Smooth muscle cell (in vitro differentiated cells): ENCODE data around the gene COMTD1. TPM values are rescaled to one million over a fixed set of nuclear protein-coding genes. Genes with fewer than 3 reads are reported as not detected.

Experiments used
- DNase-seq: peaks from one replicate; lab custom pipeline; 2025; ENCODE audit not compliant: unreplicated experiment; lab: John Stamatoyannopoulos, UW
- H2AFZ ChIP-seq: fragments of 200-600 bp; sonication (generic); 2 replicates; pipeline ENCODE4 v1.6.0; 2016; ENCODE audit warnings: antibody characterized with exemption, low read depth, mild to moderate bottlenecking
- H3F3A ChIP-seq: fragments of 200-600 bp; sonication (generic); 2 replicates; pipeline ENCODE4 v1.6.0; 2017; ENCODE audit warnings: antibody characterized with exemption, low read depth
- H3K27ac ChIP-seq: fragments of 200-600 bp; sonication (generic); 2 replicates; pipeline ENCODE4 v1.5.1; 2016; ENCODE audit warnings: low read depth, mild to moderate bottlenecking
- H3K27me3 ChIP-seq: fragments of 200-600 bp; sonication (generic); 2 replicates; pipeline ENCODE4 v1.6.1; 2016; ENCODE audit warnings: low read depth, mild to moderate bottlenecking
- H3K36me3 ChIP-seq: fragments of 200-600 bp; sonication (generic); 2 replicates; pipeline ENCODE4 v1.5.1; 2016; ENCODE audit warnings: low read depth
- H3K4me1 ChIP-seq: fragments of 200-600 bp; sonication (generic); 2 replicates; pipeline ENCODE4 v1.5.1; 2016; ENCODE audit warnings: low read depth
- H3K4me2 ChIP-seq: fragments of 200-600 bp; sonication (generic); 2 replicates; pipeline ENCODE4 v1.6.0; 2016; ENCODE audit warnings: mild to moderate bottlenecking
- H3K4me3 ChIP-seq: fragments of 200-600 bp; sonication (generic); 2 replicates; pipeline ENCODE4 v1.5.1; 2016; ENCODE audit warnings: mild to moderate bottlenecking
- H3K79me2 ChIP-seq: fragments of 200-600 bp; sonication (generic); 2 replicates; pipeline ENCODE4 v1.6.0; 2016; ENCODE audit warnings: low read depth, mild to moderate bottlenecking
- H3K9ac ChIP-seq: fragments of 200-600 bp; sonication (generic); 2 replicates; pipeline ENCODE4 v1.6.0; 2016; ENCODE audit warnings: low read depth
- H3K9me3 ChIP-seq: fragments of 200-600 bp; sonication (generic); replicated peaks from 2 replicates; pipeline ENCODE4 v1.5.1; 2016; ENCODE audit warnings: low read depth
- H4K20me1 ChIP-seq: fragments of 200-600 bp; sonication (generic); 2 replicates; pipeline ENCODE4 v1.6.0; 2016; ENCODE audit warnings: low read depth
- WGBS: methylation state at CpG from one replicate; pipeline ENCODE4 v1.1.7; 2016; ENCODE audit warnings: low lambda C conversion rate; 5-methylcytosine and 5-hydroxymethylcytosine counted together
- polyA plus RNA-seq: library from polyadenylated mRNA; unstranded; fragments of >200 nt; fragmentation: Nextera tagmentation; extraction: Ambion mirVana; gene quantifications from 2 replicates; pipeline ENCODE4 v1.2.1, GENCODE V29; 2016
- total RNA-seq: library from RNA; depleted of rRNA; stranded (reverse); fragments of >200 nt; gene quantifications from 2 replicates; pipeline ENCODE4 v1.2.3, GENCODE V29; 2014
- TF ChIP-seq, protein P1 (sequence below): fragments of 200-600 bp; sonication (generic); IDR thresholded peaks from 2 replicates; pipeline ENCODE4 v1.5.1; 2017; ENCODE audit warnings: borderline replicate concordance, mild to moderate bottlenecking, antibody characterized with exemption; ENCODE audit not compliant: insufficient read depth, poor library complexity, severe bottlenecking

Gene COMTD1
- total and polyA plus RNA-seq, 2 experiments from 2014 or later: 8.4 to 18.7 TPM

GRCh38 chr10:75220274-75220673, 15.5 kb downstream of the COMTD1 start:
- Histone ChIP-seq H3K9me3 (no peaks in the 10 kb centered on the region), H3K9ac (no peak overlapping the region), H3K27me3 (no peaks in the 10 kb centered on the region), H2AFZ (no peak overlapping the region), H3K79me2 (peaks cover 98% of the 10 kb centered on the region), H3K36me3 (peaks cover 17% of the 10 kb centered on the region), H3K4me1 (peaks cover 18% of the 10 kb centered on the region), H3K4me2 (no peak overlapping the region), H3F3A (peaks cover 38% of the 10 kb centered on the region), H3K4me3 (no peak overlapping the region), H3K27ac (no peak overlapping the region), H4K20me1 (peaks cover 97% of the 10 kb centered on the region)
- TF ChIP-seq, protein P1, sequence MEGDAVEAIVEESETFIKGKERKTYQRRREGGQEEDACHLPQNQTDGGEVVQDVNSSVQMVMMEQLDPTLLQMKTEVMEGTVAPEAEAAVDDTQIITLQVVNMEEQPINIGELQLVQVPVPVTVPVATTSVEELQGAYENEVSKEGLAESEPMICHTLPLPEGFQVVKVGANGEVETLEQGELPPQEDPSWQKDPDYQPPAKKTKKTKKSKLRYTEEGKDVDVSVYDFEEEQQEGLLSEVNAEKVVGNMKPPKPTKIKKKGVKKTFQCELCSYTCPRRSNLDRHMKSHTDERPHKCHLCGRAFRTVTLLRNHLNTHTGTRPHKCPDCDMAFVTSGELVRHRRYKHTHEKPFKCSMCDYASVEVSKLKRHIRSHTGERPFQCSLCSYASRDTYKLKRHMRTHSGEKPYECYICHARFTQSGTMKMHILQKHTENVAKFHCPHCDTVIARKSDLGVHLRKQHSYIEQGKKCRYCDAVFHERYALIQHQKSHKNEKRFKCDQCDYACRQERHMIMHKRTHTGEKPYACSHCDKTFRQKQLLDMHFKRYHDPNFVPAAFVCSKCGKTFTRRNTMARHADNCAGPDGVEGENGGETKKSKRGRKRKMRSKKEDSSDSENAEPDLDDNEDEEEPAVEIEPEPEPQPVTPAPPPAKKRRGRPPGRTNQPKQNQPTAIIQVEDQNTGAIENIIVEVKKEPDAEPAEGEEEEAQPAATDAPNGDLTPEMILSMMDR: no peak
- WGBS: 93% methylated on average over 4 of the region's 4 CpGs
- no peak for DNase-seq

DNA sequence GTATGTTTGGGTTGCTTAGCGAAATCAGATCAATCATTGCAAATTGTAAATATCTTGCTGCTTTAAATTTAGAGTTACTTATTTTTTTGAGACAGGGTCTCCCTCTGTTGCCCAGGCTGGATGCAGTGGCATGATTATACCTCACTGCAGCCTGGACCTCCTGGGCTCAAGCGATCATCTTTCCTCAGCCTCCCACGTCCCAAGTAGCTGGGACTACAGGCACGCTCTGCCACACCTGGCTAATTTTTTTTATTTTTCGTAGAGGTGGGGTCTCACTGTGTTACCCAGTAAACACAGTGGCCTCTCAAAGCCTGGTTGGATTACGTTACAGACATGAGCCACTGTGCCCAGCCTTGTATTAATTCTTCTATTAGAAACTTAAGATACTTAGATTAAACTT, 23.4 kb downstream of the COMTD1 start:
- Histone ChIP-seq H3K4me1 (peaks cover 17% of the 10 kb centered on the region), H3K4me2 (peak overlapping the region; percentile 88), H4K20me1 (peaks cover 60% of the 10 kb centered on the region), H3K36me3 (peaks cover 14% of the 10 kb centered on the region), H3K79me2 (peaks cover 66% of the 10 kb centered on the region), H3K27ac (peak overlapping the region; percentile 100), H3K9me3 (no peaks in the 10 kb centered on the region), H3F3A (peaks cover 17% of the 10 kb centered on the region), H3K9ac (peak overlapping the region; percentile 98), H3K4me3 (peak overlapping the region; percentile 92), H3K27me3 (no peaks in the 10 kb centered on the region), H2AFZ (no peak overlapping the region)
- WGBS: 89% methylated on average over 6 of the region's 6 CpGs
- DNase-seq: no peak
- TF ChIP-seq, protein P1: no peak

GRCh38 chr10:75211007-75211691, 24.6 kb downstream of the COMTD1 start:
- DNase-seq: no peak
- H4K20me1 ChIP-seq: peaks cover 48% of the 10 kb centered on the region
- peaks cover 13% of the 10 kb centered on the region for H3K36me3 ChIP-seq
- TF ChIP-seq, protein P1: no peak
- H2AFZ ChIP-seq: peak overlapping the region; percentile 22
- H3K9me3 ChIP-seq: no peaks in the 10 kb centered on the region
- H3K27ac ChIP-seq: peak overlapping the region; percentile 100
- peak overlapping the region; percentile 88 for H3K4me2 ChIP-seq
- WGBS: under 1% methylated on average over 30 of the region's 38 CpGs
- no peaks in the 10 kb centered on the region for H3K27me3 ChIP-seq
- peak overlapping the region; percentile 92 for H3K4me3 ChIP-seq
- H3K79me2 ChIP-seq: peaks cover 54% of the 10 kb centered on the region
- peak overlapping the region; percentile 98 for H3K9ac ChIP-seq
- H3K4me1 ChIP-seq: peaks cover 17% of the 10 kb centered on the region
- H3F3A ChIP-seq: peaks cover 17% of the 10 kb centered on the region
